ENCODE results near the gene PMM2.

PMM2 gene

GRCh38 chr16:8877894-8878522, 80.4 kb downstream of the PMM2 start:
- H3K23ac ChIP-seq (ENCODE audit: low read length): no peak overlapping the region
- peak overlapping the region; percentile 49 for H3K4ac ChIP-seq (ENCODE audit: low read depth, low read length)
- peak overlapping the region; percentile 87 for H2AK5ac ChIP-seq (ENCODE audit: low read length)
- peaks cover 16% of the 10 kb centered on the region in 2 experiments for H3K4me1 ChIP-seq (ENCODE audit: control insufficient read depth in 1 of 2, insufficient read depth in 2 of 2, low read length in 2 of 2)
- H3K79me1 ChIP-seq (ENCODE audit: low read length): peaks cover 16% of the 10 kb centered on the region
- peak overlapping the region; percentile 87 for H2BK5ac ChIP-seq (ENCODE audit: low read depth, low read length, poor library complexity)
- peak overlapping the region; percentile 42 for H3K4me2 ChIP-seq (ENCODE audit: low read length)
- H3K9me3 ChIP-seq (ENCODE audit: insufficient read depth, low read depth, low read length): no peaks in the 10 kb centered on the region
- no peak overlapping the region for H3K4me3 ChIP-seq (ENCODE audit: low read depth, low read length)
- peak overlapping the region; percentile 69 for H3K27ac ChIP-seq (ENCODE audit: low read depth, low read length)
- peak overlapping the region; percentile 51 for H4K12ac ChIP-seq (ENCODE audit: low read depth, low read length)
- peak overlapping the region; percentile 21 for H2AFZ ChIP-seq (ENCODE audit: insufficient read depth, low read length, poor library complexity)
- peak overlapping the region; percentile 88 for H4K91ac ChIP-seq (ENCODE audit: low read depth, low read length)
- DNase-seq: peak; percentile 75 to 81
- peak overlapping the region; percentile 68 for H3K14ac ChIP-seq (ENCODE audit: low read length)
- H2BK120ac ChIP-seq (ENCODE audit: insufficient read depth, low read length, poor library complexity): peak overlapping the region; percentile 75
- no peaks in the 10 kb centered on the region for H3K27me3 ChIP-seq (ENCODE audit: insufficient read depth, low read length)
- no peak overlapping the region for H3K9ac ChIP-seq (ENCODE audit: low read length)
- WGBS (ENCODE audit: extremely low coverage, insufficient coverage, insufficient read length): no CpG with 5 or more reads among the region's 8 CpGs
- H4K8ac ChIP-seq (ENCODE audit: low read depth, low read length): peak overlapping the region; percentile 31
- H3K36me3 ChIP-seq (ENCODE audit: control insufficient read depth in 1 of 2, insufficient read depth in 2 of 2, low read length in 2 of 2): no peaks in the 10 kb centered on the region
- H2BK12ac ChIP-seq (ENCODE audit: low read length): peak overlapping the region; percentile 81
- H3K18ac ChIP-seq (ENCODE audit: low read length): peak overlapping the region; percentile 63
- H3K79me2 ChIP-seq (ENCODE audit: control insufficient read depth, insufficient read depth, low read length, poor library complexity): peaks cover 2% of the 10 kb centered on the region

DNA sequence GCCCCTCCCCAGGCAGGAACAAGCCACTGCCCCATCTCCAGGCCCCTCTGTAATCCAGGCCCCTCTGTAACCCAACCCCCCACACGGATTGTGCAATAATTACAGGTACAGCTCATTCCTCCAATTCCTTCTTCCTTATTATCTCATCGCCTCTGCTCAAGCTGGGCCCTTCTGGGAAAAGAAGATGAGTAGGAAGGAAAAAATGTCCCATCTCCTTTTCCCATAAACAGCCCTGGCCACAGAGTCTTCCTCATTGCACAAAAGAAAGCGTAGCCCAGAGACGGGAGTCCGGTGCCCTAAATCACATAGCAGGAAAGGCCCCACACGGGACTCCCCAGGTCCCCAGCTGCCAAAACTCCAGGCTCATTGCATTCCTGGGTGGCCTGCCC, 80.9 kb downstream of the PMM2 start:
- Histone ChIP-seq H3K9me3 (ENCODE audit: insufficient read depth, low read depth, low read length) (no peaks in the 10 kb centered on the region), H3K79me2 (ENCODE audit: control insufficient read depth, insufficient read depth, low read length, poor library complexity) (peaks cover 2% of the 10 kb centered on the region), H3K14ac (ENCODE audit: low read length) (peak overlapping the region; percentile 73), H2BK12ac (ENCODE audit: low read length) (peak overlapping the region; percentile 81), H3K79me1 (ENCODE audit: low read length) (peaks cover 16% of the 10 kb centered on the region), H2AFZ (ENCODE audit: insufficient read depth, low read length, poor library complexity) (no peak overlapping the region), H4K12ac (ENCODE audit: low read depth, low read length) (no peak overlapping the region), H3K36me3 (ENCODE audit: control insufficient read depth in 1 of 2, insufficient read depth in 2 of 2, low read length in 2 of 2) (no peaks in the 10 kb centered on the region), H3K4me3 (ENCODE audit: low read depth, low read length) (no peak overlapping the region), H2BK5ac (ENCODE audit: low read depth, low read length, poor library complexity) (peak overlapping the region; percentile 88), H3K27me3 (ENCODE audit: insufficient read depth, low read length) (no peaks in the 10 kb centered on the region), H4K91ac (ENCODE audit: low read depth, low read length) (peak overlapping the region; percentile 88), H2BK120ac (ENCODE audit: insufficient read depth, low read length, poor library complexity) (peak overlapping the region; percentile 85), H2AK5ac (ENCODE audit: low read length) (no peak overlapping the region), H3K18ac (ENCODE audit: low read length) (peak overlapping the region; percentile 63), H3K4me2 (ENCODE audit: low read length) (peak overlapping the region; percentile 42), H3K9ac (ENCODE audit: low read length) (no peak overlapping the region), H3K4ac (ENCODE audit: low read depth, low read length) (no peak overlapping the region), H3K4me1 (ENCODE audit: control insufficient read depth in 1 of 2, insufficient read depth in 2 of 2, low read length in 2 of 2) (peaks cover 16% of the 10 kb centered on the region in 2 experiments), H3K27ac (ENCODE audit: low read depth, low read length) (peak overlapping the region; percentile 96), H3K23ac (ENCODE audit: low read length) (no peak overlapping the region), H4K8ac (ENCODE audit: low read depth, low read length) (peak overlapping the region; percentile 76)
- WGBS (ENCODE audit: extremely low coverage, insufficient coverage, insufficient read length): no CpG with 5 or more reads among the region's 6 CpGs
- DNase-seq: peak; percentile 84 to 93

DNA sequence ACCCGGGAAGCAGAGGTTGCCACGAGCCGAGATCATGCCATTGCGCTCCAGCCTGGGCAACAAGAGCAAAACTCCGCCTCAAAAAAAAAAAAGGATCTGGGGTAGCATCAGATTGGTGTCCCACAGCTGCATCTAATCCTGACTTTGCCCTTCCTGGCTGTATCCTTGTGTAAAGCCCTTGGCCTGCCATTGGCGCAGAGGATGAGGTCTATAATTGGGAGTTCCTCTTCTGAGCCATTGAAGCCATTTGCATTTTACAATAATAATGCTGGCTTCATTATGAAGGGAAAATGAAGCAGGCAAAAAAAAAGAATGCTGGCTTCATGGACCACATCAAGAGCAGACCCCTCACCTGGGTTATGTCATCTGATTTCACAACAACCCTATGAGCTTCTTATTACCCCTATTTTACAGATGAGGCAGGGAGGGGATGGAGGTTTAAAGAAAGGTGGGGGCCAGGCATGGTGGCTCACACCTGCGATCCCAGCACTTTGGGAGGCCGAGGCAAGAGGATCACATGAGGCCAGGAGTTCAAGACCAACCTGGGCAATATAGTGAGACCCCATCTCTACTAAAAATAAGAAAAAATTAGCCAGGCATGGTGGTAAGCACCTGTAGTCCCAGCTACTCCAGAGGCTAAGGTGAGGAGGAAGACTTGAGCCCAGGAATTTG, 83.3 kb downstream of the PMM2 start:
- no peak overlapping the region for H4K91ac ChIP-seq (ENCODE audit: low read depth, low read length)
- no peak overlapping the region for H2AK5ac ChIP-seq (ENCODE audit: low read length)
- H3K23ac ChIP-seq (ENCODE audit: low read length): no peak overlapping the region
- DNase-seq: no peak
- no peak overlapping the region for H4K8ac ChIP-seq (ENCODE audit: low read depth, low read length)
- no peak overlapping the region for H3K4me3 ChIP-seq (ENCODE audit: low read depth, low read length)
- no peak overlapping the region for H3K18ac ChIP-seq (ENCODE audit: low read length)
- H3K4me1 ChIP-seq (ENCODE audit: control insufficient read depth in 1 of 2, insufficient read depth in 2 of 2, low read length in 2 of 2): peaks cover 17 to 19% of the 10 kb centered on the region in 2 experiments
- no peaks in the 10 kb centered on the region for H3K27me3 ChIP-seq (ENCODE audit: insufficient read depth, low read length)
- H3K4ac ChIP-seq (ENCODE audit: low read depth, low read length): no peak overlapping the region
- no peaks in the 10 kb centered on the region for H3K9me3 ChIP-seq (ENCODE audit: insufficient read depth, low read depth, low read length)
- H3K36me3 ChIP-seq (ENCODE audit: control insufficient read depth in 1 of 2, insufficient read depth in 2 of 2, low read length in 2 of 2): no peaks in the 10 kb centered on the region
- peaks cover 2% of the 10 kb centered on the region for H3K79me2 ChIP-seq (ENCODE audit: control insufficient read depth, insufficient read depth, low read length, poor library complexity)
- H3K27ac ChIP-seq (ENCODE audit: low read depth, low read length): no peak overlapping the region
- no peak overlapping the region for H2AFZ ChIP-seq (ENCODE audit: insufficient read depth, low read length, poor library complexity)
- H2BK5ac ChIP-seq (ENCODE audit: low read depth, low read length, poor library complexity): no peak overlapping the region
- no peak overlapping the region for H3K4me2 ChIP-seq (ENCODE audit: low read length)
- peaks cover 14% of the 10 kb centered on the region for H3K79me1 ChIP-seq (ENCODE audit: low read length)
- no peak overlapping the region for H3K9ac ChIP-seq (ENCODE audit: low read length)
- WGBS (ENCODE audit: extremely low coverage, insufficient coverage, insufficient read length): no CpG with 5 or more reads among the region's 8 CpGs
- no peak overlapping the region for H3K14ac ChIP-seq (ENCODE audit: low read length)
- H2BK12ac ChIP-seq (ENCODE audit: low read length): no peak overlapping the region
- no peak overlapping the region for H2BK120ac ChIP-seq (ENCODE audit: insufficient read depth, low read length, poor library complexity)
- H4K12ac ChIP-seq (ENCODE audit: low read depth, low read length): no peak overlapping the region

DNA sequence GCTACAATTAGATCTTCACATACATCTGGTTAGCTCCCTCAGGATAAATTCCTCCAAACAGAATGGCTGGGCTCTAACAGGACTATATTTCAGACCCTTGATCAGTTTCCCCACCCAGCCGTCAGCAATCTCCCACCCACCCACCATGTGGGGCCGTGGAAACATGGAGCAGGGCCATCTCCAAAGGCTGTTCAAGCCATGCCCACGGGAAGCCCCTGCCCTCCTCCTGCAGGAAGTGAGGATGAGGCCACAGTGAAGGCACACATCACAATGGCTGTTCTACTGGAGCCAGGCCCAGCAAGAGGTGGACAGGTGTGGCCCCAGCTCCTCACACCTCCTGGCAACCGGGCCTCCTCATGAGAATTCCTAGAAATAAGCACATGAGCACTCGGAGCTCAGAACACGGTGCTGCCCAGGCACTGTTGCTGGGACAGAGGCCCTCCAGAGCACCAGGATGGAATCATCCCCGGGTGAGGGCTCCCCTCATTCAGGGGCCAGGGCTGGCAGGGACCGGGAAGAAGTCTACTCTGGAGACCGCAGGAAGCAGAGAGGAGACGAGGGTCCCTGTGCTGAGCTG, 84.5 kb downstream of the PMM2 start, which contains the start of gene LITAFD:
LITAFD (plus strand) TSS at position 311 of the 577 bp plus-strand sequence. CDS start 2,005 bp downstream, outside the sequence.
- Histone ChIP-seq H3K23ac (ENCODE audit: low read length) (no peak within 1 kb of the TSS), H3K4me2 (ENCODE audit: low read length) (no peak within 1 kb of the TSS), H3K9me3 (ENCODE audit: insufficient read depth, low read depth, low read length) (no peaks in the 10 kb centered on the region), H2BK120ac (ENCODE audit: insufficient read depth, low read length, poor library complexity) (no peak within 1 kb of the TSS), H3K27me3 (ENCODE audit: insufficient read depth, low read length) (no peaks in the 10 kb centered on the region), H3K4ac (ENCODE audit: low read depth, low read length) (no peak within 1 kb of the TSS), H2BK12ac (ENCODE audit: low read length) (no peak within 1 kb of the TSS), H3K36me3 (ENCODE audit: control insufficient read depth in 1 of 2, insufficient read depth in 2 of 2, low read length in 2 of 2) (peaks cover 1% of the 10 kb centered on the region in 2 experiments), H3K79me2 (ENCODE audit: control insufficient read depth, insufficient read depth, low read length, poor library complexity) (peaks cover 2% of the 10 kb centered on the region), H3K4me3 (ENCODE audit: low read depth, low read length) (no peak within 1 kb of the TSS), H3K27ac (ENCODE audit: low read depth, low read length) (no peak within 1 kb of the TSS), H3K14ac (ENCODE audit: low read length) (no peak within 1 kb of the TSS), H3K79me1 (ENCODE audit: low read length) (peaks cover 14% of the 10 kb centered on the region), H4K8ac (ENCODE audit: low read depth, low read length) (no peak within 1 kb of the TSS), H3K4me1 (ENCODE audit: control insufficient read depth in 1 of 2, insufficient read depth in 2 of 2, low read length in 2 of 2) (peaks cover 16 to 17% of the 10 kb centered on the region in 2 experiments), H3K18ac (ENCODE audit: low read length) (no peak within 1 kb of the TSS), H4K91ac (ENCODE audit: low read depth, low read length) (no peak within 1 kb of the TSS), H2BK5ac (ENCODE audit: low read depth, low read length, poor library complexity) (no peak within 1 kb of the TSS), H4K12ac (ENCODE audit: low read depth, low read length) (no peak within 1 kb of the TSS), H2AK5ac (ENCODE audit: low read length) (peak within 1 kb of the TSS; percentile 84), H2AFZ (ENCODE audit: insufficient read depth, low read length, poor library complexity) (no peak within 1 kb of the TSS), H3K9ac (ENCODE audit: low read length) (no peak within 1 kb of the TSS)
- WGBS (ENCODE audit: extremely low coverage, insufficient coverage, insufficient read length): no CpG with 5 or more reads among the region's 10 CpGs
- peak in 1 of 2 donors; percentile 63 for DNase-seq
